OCI-LY3 (cell line): ENCODE results near the gene CDC42SE1.

Experiments used
- CTCF ChIP-seq: fragments of 200-600, 300-600 bp; sonication (generic); IDR thresholded peaks from 2 replicates; pipeline ENCODE4 v1.5.1; 2014; ENCODE audit warnings: antibody characterized with exemption, low read length, low read depth
- EZH2phosphoT487 ChIP-seq: fragments of 200-600 bp; shearing (Covaris generic); IDR thresholded peaks from 2 replicates; pipeline ENCODE4 v1.6.1; 2018; ENCODE audit warnings: antibody characterized with exemption, mixed run types, low read depth

DNA sequence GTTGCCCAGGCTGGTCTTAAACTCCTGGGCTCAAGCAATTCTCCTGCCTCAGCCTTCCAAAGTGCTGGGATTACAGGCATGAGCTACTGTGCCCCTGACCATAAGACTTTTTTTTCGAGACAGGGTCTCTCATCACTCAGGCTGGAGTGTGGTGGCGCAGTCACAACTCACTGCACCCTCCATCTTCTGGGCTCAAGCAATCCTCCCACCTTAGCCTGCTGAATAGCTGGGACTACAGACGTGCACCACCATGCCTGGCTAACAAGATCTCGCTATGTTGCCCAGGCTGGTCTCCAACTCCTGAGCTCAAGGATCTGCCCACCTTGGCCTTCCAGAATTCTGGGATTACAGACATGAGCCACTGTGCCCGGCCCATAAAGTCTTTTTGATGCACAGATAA is 10.0 kb downstream of the CDC42SE1 start:
- TF ChIP-seq EZH2phosphoT487 (no peak), CTCF (no peak)
